GM10248 (cell line): ENCODE results near the gene MSANTD7.

ENCODE experiments used
- CTCF ChIA-PET: fragments of 300-600 bp; sonication (Branson Sonifier 250); formaldehyde crosslinking; extraction: SDS; loops from one replicate; lab custom pipeline; 2021; ENCODE audit warnings: antibody characterized with exemption; lab: Yijun Ruan, JAX
- POLR2A ChIA-PET: fragments of 350-650 bp; sonication (Branson Sonifier 250); formaldehyde crosslinking; extraction: SDS; loops from one replicate; lab custom pipeline; 2020; ENCODE audit warnings: antibody characterized with exemption; lab: Yijun Ruan, JAX
- DNase-seq: peaks from one replicate; pipeline ENCODE4 v3.0.0; 2012; ENCODE audit errors: extremely low spot score
- TF ChIP-seq, protein P1 (sequence below): IDR thresholded peaks from 2 replicates; pipeline ENCODE4 v1.5.1; 2012; ENCODE audit warnings: mild to moderate bottlenecking, low read depth; ENCODE audit errors: extremely low read depth, missing control alignments, control extremely low read depth

MSANTD7 gene

DNA sequence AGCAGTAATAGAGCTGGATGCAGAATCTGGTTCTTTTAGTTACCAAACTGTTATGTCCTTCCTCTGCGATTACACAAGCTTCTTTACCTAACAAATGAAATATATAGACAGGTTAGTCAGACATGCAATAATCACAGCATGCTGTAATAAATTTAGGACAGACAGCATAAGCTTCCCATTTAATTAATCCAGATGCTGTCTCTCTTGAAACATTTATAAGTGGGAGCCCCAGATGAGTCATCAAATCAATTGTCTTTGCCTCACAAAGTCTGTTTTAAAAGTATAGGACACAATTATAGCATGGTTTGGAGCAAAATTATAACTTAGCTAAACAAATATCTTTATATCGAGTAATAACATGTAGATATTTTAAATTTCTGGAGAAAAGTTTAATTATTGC lies 1.9 kb upstream of the MSANTD7 start:
- ChIA-PET CTCF (interaction anchor here (1.2 to 3.1 kb wide), 5 partner anchors 9 to 338 kb away, joined by 3 to 16 read pairs (median 7); no protein-coding TSS in a partner anchor), POLR2A (no interaction called here)
- TF ChIP-seq, protein P1, sequence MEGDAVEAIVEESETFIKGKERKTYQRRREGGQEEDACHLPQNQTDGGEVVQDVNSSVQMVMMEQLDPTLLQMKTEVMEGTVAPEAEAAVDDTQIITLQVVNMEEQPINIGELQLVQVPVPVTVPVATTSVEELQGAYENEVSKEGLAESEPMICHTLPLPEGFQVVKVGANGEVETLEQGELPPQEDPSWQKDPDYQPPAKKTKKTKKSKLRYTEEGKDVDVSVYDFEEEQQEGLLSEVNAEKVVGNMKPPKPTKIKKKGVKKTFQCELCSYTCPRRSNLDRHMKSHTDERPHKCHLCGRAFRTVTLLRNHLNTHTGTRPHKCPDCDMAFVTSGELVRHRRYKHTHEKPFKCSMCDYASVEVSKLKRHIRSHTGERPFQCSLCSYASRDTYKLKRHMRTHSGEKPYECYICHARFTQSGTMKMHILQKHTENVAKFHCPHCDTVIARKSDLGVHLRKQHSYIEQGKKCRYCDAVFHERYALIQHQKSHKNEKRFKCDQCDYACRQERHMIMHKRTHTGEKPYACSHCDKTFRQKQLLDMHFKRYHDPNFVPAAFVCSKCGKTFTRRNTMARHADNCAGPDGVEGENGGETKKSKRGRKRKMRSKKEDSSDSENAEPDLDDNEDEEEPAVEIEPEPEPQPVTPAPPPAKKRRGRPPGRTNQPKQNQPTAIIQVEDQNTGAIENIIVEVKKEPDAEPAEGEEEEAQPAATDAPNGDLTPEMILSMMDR, result no peak
- no peak for DNase-seq

DNA sequence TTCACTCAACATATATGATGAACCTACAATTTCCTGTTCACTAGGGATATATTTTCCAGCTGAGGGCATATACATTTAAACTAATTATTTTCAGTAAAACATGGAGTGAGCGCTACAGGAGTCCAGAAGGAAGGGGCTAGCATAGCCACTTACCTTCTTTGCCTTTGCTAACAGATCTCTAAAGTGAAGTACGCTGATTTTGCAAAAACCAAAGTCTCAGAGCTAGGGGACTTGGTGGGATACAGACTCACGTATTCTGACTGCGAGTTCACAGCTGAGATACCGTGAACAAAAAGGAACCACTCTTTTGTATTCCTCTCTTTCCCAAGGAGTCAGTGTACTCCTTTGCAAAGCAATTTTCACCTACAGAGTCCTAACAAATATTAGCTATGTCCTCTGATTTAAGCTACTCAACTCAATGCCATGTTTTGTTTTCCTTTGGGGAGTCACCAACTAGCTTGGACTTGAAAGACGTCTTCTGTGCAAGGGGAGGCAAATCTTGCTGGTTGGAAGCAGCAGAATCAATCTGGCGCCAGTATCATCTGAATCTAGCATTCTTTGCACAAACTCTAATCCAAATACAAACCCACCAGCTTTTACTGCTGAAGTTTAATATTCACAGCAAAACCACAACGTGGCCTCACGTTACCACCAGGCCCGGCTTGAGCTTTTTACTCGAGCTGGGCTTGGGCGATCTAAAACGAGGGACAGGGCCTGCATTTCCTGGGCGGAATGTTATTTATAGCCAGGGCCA lies 926 bp upstream of the MSANTD7 start:
- POLR2A ChIA-PET, result interaction anchor here (1.2 to 1.5 kb wide), 3 partner anchors 11 to 652 kb away, joined by 4 to 5 read pairs (median 5); no protein-coding TSS in a partner anchor
- CTCF ChIA-PET, result interaction anchor here (0.8 to 3.1 kb wide), 15 partner anchors 8 to 339 kb away, joined by 3 to 17 read pairs (median 4); partner anchors contain the start of genes MEIG1 and SUV39H2
- no peak for DNase-seq
- TF ChIP-seq, protein P1, result no peak

DNA sequence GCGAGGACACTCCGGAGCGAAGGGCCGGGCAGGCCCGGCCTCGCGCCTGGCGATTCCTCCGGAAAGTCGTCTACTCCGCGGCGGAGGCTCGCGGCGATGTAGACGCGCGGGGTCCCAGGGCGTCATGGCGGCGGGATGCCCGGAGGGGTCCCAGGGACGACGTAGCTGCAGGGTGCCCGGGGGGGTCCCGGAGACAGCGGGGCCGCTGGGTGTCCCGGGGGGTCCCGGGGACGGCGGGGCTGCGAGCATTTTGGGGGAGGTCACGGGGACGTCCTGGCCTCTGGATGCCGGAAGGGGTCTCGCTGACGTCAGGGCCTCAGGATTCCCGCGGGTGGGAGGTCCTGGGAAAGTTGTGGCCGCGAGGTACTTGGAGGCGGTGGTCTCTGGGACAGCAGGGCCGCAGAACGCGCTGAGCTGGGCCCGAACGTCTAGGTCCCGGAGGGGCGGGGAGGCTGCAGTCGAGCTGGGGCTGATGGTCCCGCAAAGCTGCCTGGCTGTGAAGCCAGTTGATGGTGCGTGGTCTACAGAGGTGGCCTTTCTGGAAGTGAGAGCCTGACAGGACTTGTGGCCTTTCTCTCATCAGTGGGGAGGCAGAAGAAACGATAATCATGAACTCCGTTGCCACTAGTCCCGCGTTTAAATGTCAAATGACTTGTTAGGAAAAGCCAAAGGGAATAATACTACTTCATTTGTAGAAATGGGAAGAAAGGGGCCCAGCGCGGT lies 637 bp downstream of the MSANTD7 start:
- POLR2A ChIA-PET, result interaction anchor here (0.7 to 1.2 kb wide), 5 partner anchors 9 to 653 kb away, joined by 4 to 8 read pairs (median 5); partner anchors contain the start of gene SUV39H2
- CTCF ChIA-PET, result interaction anchor here (0.8 to 2.8 kb wide), 10 partner anchors 9 to 340 kb away, joined by 3 to 17 read pairs (median 4); partner anchors contain the start of genes MEIG1 and SUV39H2
- peak; percentile 39 for DNase-seq
- TF ChIP-seq, protein P1, result no peak

DNA sequence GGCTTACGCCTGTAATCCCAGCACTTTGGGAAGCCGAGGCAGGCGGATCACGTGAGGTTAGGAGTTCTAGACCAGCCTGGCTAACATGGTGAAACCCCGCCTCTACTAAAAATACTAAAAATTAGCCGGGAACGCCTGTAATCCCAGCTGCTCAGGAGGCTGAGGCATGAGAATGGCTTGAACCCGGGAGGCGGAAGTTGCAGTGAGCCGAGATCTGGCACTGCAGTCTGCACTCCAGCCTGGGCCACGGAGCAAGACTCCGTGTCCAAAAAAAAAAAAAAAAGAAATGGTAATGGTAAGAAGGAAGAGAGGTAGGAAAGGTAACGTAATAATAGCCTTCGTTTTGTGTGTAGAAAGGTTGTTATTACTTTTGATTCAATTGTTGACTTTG lies 1.2 kb downstream of the MSANTD7 start:
- ChIA-PET CTCF (interaction anchor here (1.0 to 2.7 kb wide), 3 partner anchors 9 to 303 kb away, joined by 3 to 17 read pairs (median 15); no protein-coding TSS in a partner anchor), POLR2A (interaction anchor here (0.7 kb wide), 1 partner anchor 118 kb away, joined by 8 read pairs; no protein-coding TSS in a partner anchor)
- TF ChIP-seq, protein P1, result no peak
- no peak for DNase-seq

DNA sequence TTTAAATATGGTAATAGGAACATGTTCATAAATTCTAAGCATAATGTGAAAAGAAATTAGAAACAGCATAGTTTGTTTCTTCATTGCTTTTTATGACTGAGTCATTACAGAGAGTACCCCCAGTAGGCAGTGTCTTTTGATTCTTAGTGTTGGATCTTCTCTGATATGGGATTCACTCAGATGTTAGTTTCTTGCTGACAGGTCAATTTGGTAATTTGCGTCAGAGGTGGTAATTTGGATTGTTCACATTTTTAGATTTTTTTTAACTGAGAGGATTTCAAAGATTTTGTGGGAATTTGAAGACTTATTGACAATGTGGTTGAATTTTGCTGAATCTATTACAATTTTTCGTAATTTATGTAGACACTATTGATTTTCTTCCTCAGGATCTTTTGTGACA lies 2.1 kb downstream of the MSANTD7 start:
- ChIA-PET CTCF (no interaction called here), POLR2A (no interaction called here)
- TF ChIP-seq, protein P1, result no peak
- no peak for DNase-seq
